ENCODE measurements around the gene CAPNS2. TPM values are rescaled to one million over a fixed set of nuclear protein-coding genes. Genes with fewer than 3 reads are reported as not detected.

Gene CAPNS2
- total and polyA plus RNA-seq, 2 of the 13 experiments (the other 11 are each of a cell fraction or from before 2014, with no cell fraction given), result 0.29 TPM; not detected in 1

- H3K4me3 ChIP-seq (replicated peaks in 1 of 3; ENCODE audit: insufficient read depth in 1 of 3, low read depth in 2 of 3, low read length in 3 of 3), result no peak overlapping the region
- ChIA-PET POLR2A (no interaction called here), CTCF (ENCODE audit: low intra/inter-chr PET ratio, low total read pairs) (interaction anchor here (0.8 to 8.1 kb wide), 3 partner anchors 77 to 160 kb away, joined by 3 to 130 read pairs (median 25); no protein-coding TSS in a partner anchor)
- TF ChIP-seq PAWR (CRISPR knock-in tag; IDR thresholded peaks at IDR 0.05; ENCODE audit: borderline replicate concordance), result no peak
- TF ChIP-seq ZSCAN9 (CRISPR knock-in tag; IDR thresholded peaks at IDR 0.05; ENCODE audit: borderline replicate concordance), result no peak
- no peak for TF ChIP-seq RFX3 (CRISPR knock-in tag; IDR thresholded peaks at IDR 0.05)
- no peak for TF ChIP-seq ZNF639 (CRISPR knock-in tag; conservative IDR thresholded peaks at IDR 0.05)
- TF ChIP-seq REPIN1 (CRISPR knock-in tag; IDR thresholded peaks at IDR 0.05; ENCODE audit: borderline replicate concordance, low read depth), result no peak
- TF ChIP-seq ZSCAN25 (CRISPR knock-in tag; IDR thresholded peaks at IDR 0.05), result no peak
- no peak for TF ChIP-seq ZNF101 (CRISPR knock-in tag; IDR thresholded peaks at IDR 0.05; ENCODE audit: borderline replicate concordance, low read depth)
- TF ChIP-seq RBFOX2 (IDR thresholded peaks at IDR 0.05; ENCODE audit: low read depth, low read length), result no peak
- no peak for TF ChIP-seq SCMH1 (CRISPR knock-in tag; IDR thresholded peaks at IDR 0.05; ENCODE audit: borderline replicate concordance)
- no peak for TF ChIP-seq NFYC (CRISPR knock-in tag; IDR thresholded peaks at IDR 0.05)
- TF ChIP-seq ZNF780A (CRISPR knock-in tag; IDR thresholded peaks at IDR 0.05), result no peak
- TF ChIP-seq ZNF512 (CRISPR knock-in tag; IDR thresholded peaks at IDR 0.05), result no peak
- peaks cover 0 to 2% of the 10 kb centered on the region in 2 experiments; a peak in 1 of 5 replicates for H3K36me3 ChIP-seq (replicated peaks in 1 of 2; ENCODE audit: control insufficient read depth in 1 of 2, insufficient read depth in 2 of 2, low read length in 2 of 2)
- in situ Hi-C loops (cut with HindIII; ENCODE audit: extremely low pct_ligation_motif_present, low pct_unique_long_range_greater_than_20kb), result loop anchor here (5.0 kb wide), 2 partner anchors 50 to 75 kb away; no protein-coding TSS in a partner anchor
- BruUV-seq (replicated peaks), result no TSS peak
- whole genome bisulfite sequencing (ENCODE audit: low lambda C conversion rate), result 97% methylated on average over 1 of the region's 1 CpG
- no peak overlapping the region for H3K4me2 ChIP-seq (ENCODE audit: low read depth, low read length)
- H3K9ac ChIP-seq (ENCODE audit: insufficient read depth, low read depth, low read length), result no peak overlapping the region
- no peaks in the 10 kb centered on the region for H4K20me1 ChIP-seq (ENCODE audit: insufficient read depth, low read length)
- intact Hi-C loops (cut with micrococcal nuclease; ENCODE audit: unreplicated experiment), result loop anchor here (1.0 to 5.0 kb wide), 3 partner anchors 77 to 161 kb away; no protein-coding TSS in a partner anchor
- no peak overlapping the region for H3K27ac ChIP-seq (ENCODE audit: extremely low read length, insufficient read depth, low read length)
- ATAC-seq (no peak), DNase-seq (ENCODE audit: low spot score) (no peak), FAIRE-seq (no peak)
- H3K9me3 ChIP-seq (ENCODE audit: low read length), result no peaks in the 10 kb centered on the region
- no peaks in the 10 kb centered on the region for H3K4me1 ChIP-seq (ENCODE audit: insufficient read depth, low read length)
- H2AFZ ChIP-seq (ENCODE audit: low read length), result no peak overlapping the region
- H3K79me2 ChIP-seq (ENCODE audit: insufficient read depth, low read length), result no peaks in the 10 kb centered on the region
- H3K27me3 ChIP-seq (ENCODE audit: control insufficient read depth in 1 of 2, insufficient read depth in 2 of 2, low read length in 2 of 2), result no peaks in the 10 kb centered on the region
These were observed 23.9 kb upstream of the CAPNS2 start for GRCh38 chr16:55542459-55543082.
